Dermis blood vessel endothelial cell (primary cell): ENCODE measurements around the gene ZNF189. TPM values are rescaled to one million over a fixed set of nuclear protein-coding genes. Genes with fewer than 3 reads are reported as not detected.
"Not testable (repeated sequence)": the region's sequence is repeated elsewhere in the genome, so short reads cannot be mapped to it uniquely, and the experiment has no call there.

Source experiments
- DNase-seq: peaks from one replicate; pipeline ENCODE4 v3.0.0; 2010
- total RNA-seq: library from RNA; depleted of rRNA; stranded (reverse); fragments of >200 nt; gene quantifications from 2 replicates; pipeline ENCODE4 v1.2.3, GENCODE V29; 2014

ZNF189 gene
- total RNA-seq, 1 donor from 2014 or later: 31.3 TPM

GRCh38 chr9:101381118-101381517 is 17.5 kb upstream of the ZNF189 start:
- no peak for DNase-seq

GRCh38 chr9:101381833-101382342 is 16.8 kb upstream of the ZNF189 start:
- DNase-seq: no peak

DNA sequence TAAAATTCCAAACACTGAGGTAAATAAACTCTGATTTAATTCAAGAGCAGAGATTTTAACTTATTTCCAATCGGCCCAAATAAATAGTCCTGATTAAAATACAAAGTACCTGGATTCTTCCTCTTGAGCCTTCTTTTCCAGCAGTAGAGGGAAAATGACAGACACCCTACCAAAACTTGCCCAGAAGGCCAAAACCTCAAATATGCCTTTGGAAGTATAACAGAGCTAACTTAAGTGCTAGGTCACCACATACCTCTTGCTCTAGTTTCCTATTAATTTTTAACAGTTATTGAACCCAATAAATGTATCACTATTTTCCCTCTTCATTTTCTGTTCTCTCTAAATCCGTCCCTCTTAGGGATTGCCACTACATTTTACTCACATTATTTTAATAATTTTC is 15.3 kb upstream of the ZNF189 start:
- DNase-seq: no peak

DNA sequence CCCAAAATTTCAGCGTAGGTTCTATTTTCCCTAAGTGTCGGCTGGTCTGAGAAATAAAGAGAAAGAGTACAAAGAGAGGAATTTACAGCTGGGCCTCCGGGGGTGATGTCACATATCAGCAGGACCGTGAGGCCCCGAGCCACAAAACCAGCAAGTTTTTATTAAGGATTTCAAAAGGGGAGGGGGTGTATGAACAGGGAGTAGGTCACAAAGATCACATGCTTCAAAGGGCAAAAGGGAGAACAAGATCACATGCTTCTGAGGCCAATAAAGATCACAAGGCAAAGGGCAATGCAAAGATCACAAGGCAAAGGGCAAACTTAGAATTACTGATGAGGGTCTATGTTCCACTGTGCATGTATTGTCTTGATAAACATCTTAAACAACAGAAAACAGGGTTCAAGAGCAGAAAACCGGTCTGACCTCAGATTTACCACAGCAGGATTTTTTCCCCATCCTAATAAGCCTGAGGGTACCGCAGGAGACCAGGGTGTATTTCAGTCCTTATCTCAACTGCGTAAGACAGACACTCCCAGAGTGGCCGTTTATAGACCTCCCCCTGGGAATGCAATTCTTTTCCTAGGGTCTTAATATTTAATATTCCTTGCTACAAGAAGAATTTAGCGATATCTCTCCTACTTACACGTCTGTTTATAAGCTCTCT is 13.6 kb upstream of the ZNF189 start, which contains the start of gene BAAT:
Gene BAAT (minus strand): TSS at position 134 of the 664 bp plus-strand sequence. CDS start 13,602 bp downstream, outside the sequence.
- DNase-seq: not testable (repeated sequence)

DNA sequence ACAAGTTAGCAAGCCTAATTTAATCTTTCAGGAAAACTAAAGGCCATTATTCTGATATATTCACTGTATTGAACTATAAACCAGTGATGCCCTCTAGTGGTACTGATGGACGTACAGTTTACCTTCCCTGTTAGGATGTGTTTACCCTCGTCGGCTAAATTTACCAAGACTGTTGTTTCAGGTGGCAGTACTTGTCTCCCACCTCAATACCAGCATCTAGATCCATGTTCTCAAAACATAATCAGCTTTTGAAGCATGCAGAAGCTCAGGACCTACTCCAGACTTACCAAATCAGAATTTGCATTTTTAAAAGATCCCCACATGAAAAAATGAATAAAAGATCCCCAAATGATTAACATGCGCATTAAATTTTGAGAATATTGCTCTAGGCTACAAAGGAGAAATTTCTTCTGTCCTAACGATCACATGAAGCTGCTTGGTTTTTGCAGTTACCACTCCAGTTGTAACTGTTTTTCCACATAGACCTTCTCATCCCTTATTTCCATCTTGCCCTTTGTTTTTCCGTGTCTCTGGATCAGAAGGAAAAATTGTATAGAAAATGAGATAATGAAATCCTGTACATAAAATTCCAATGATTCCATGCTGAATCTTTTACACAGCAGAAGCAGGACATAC is 10.7 kb upstream of the ZNF189 start:
- peak; percentile 71 for DNase-seq

DNA sequence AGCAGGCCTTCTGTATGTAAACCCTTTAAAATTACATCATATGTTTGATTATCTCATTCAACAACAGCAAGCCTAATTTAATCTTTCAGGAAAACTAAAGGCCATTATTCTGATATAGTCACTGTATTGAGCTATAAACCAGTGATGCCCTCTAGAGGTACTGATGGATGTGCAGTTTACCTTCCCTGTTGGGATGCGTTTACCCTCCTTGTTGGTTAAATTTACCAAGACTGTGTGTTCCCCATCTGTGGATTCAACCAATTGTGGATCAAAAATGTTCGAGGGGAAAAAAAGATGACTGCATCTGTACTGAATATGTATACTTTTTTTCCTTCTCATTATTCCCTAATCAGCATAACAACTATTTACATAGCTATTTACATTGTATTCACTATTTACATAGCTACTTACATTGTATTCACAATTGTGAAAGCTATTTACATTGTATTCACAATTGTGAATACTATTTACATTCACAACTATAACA is 10.1 kb upstream of the ZNF189 start:
- peak; percentile 19 for DNase-seq

DNA sequence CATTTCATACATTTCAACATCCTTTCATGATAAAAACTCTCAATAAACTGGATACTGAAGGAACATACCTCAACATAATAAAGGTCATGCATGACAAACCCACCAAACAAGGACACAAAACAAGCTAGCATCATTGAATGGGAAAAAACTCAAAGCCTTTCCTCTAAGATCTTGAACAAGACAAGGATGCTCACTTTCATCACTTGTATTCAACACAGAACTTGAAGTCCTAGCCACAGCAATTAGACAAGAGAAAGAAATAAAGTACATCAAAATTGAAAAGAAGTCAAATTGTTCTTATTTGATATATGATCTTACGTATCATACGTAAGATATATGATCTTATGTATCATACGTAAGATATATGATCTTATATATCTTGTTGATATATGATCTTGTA is 5.5 kb upstream of the ZNF189 start:
- DNase-seq: no peak

- no peak for DNase-seq
These were observed 4.0 kb upstream of the ZNF189 start for GRCh38 chr9:101394687-101395086.

- no peak for DNase-seq
These were observed 944 bp upstream of the ZNF189 start for GRCh38 chr9:101397746-101398067.

DNA sequence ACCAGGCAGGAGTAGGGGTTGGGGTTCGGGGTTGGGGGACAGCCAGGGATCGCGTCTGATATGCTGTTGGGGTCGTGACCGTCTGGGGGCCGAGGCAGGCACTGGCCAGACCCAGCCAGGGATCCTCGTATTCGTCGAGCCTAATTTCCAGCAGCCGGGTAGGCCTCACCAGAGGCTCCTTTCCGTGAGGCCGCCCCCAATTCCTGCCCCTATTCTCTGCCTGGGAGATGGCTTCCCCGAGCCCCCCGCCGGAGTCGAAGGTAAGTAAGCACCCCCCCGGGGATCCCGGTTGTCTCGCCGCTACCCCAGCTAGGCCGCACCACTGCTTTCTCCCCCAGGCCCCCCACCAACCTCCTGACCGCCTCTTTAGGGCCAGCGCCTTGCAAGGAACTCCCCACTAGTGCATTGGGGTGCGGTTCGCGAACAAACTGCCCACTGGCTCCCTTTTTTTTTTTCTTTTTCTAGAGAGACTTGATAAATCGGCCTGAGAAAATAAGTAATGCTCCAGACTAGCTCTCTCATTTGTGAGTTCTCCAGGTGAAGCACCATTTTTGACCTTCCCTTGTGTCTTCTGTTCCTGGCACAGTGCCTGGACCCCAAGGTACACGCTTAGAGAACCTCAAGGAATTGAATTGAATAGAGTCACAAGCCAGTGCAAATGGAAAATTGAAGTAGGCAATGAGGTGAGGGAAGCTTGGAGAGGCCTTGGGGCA is 435 bp downstream of the ZNF189 start:
- peak; percentile 31 for DNase-seq

DNA sequence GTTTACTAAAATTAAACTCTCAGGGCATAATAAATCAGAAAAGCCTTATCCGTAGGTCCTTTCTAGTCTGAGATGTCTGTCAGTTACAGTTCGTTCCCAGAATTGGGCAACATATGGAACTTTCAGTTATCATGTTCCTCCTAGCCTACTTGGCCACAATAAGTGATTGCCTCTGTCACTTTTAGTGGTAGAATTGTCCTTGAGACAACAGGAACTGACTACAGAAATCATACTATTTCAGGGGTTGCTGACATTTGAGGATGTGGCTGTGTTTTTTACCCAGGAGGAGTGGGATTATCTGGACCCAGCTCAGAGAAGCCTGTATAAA is 956 bp downstream of the ZNF189 start:
- DNase-seq: peak; percentile 19

GRCh38 chr9:101400120-101400519 is 1.5 kb downstream of the ZNF189 start:
- peak; percentile 85 for DNase-seq

GRCh38 chr9:101403516-101404285 is 5.0 kb downstream of the ZNF189 start:
- DNase-seq: no peak

DNA sequence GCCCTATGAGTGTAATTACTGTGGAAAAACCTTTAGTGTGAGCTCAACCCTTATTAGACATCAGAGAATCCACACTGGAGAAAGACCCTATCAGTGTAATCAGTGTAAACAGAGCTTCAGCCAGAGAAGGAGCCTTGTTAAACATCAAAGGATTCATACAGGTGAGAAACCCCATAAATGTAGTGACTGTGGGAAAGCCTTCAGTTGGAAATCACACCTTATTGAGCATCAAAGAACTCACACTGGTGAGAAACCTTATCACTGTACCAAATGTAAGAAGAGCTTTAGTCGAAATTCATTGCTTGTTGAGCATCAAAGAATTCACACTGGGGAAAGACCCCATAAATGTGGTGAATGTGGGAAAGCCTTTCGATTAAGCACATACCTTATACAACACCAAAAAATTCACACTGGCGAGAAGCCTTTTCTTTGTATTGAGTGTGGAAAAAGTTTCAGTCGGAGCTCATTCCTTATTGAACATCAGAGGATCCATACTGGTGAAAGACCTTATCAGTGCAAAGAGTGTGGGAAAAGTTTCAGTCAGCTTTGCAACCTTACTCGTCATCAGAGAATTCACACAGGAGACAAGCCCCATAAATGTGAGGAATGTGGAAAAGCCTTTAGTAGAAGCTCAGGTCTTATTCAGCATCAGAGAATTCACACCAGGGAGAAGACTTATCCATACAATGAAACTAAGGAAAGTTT is 9.9 kb downstream of the ZNF189 start:
- no peak for DNase-seq

DNA sequence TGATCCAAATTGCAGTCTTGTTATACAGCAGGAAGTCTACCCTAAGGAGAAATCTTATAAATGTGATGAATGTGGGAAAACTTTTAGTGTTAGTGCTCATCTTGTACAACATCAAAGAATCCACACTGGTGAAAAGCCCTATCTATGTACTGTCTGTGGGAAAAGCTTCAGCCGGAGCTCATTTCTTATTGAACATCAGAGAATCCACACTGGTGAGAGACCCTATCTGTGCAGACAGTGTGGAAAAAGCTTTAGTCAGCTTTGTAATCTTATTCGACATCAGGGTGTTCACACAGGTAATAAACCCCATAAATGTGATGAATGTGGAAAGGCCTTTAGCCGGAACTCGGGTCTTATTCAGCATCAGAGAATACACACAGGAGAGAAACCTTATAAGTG is 10.4 kb downstream of the ZNF189 start:
- DNase-seq: peak; percentile 16

DNA sequence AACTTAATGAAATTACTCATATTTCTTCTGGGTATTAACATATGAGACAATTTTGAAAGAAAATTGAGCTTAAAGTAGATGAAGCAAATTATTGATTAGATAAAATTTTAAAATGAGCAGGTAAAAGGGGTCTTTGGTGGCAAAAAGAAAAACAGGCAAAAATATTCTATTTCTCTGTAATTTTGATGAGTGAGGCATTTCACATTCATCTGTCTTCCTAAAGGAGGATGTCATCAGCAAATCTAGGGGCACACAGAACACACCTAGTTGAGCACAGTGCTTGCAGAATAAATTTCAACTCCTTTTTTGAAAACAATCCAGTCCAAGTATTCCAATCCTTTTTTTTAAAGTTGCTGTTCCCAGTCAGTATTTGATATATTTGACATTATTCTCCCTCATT is 16.2 kb downstream of the ZNF189 start:
- DNase-seq: no peak

DNA sequence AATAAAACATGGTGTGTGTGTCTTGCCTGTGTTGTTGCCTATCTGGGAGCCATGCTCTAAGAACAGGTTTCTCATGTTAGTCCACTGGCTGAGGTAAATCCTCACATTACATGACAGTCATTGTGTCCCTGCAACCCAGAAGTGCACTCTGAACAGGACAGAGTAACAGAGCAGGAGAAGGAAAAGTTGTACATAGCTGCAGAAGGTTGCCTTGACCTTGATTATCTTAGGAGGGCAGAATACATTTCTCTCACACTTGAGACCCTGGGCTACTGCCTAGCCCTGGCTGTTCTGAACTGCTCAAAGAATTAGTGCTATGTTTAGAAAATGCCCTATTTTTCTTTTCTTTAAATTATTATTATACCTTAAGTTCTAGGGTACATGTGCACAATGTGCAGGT is 16.9 kb downstream of the ZNF189 start:
- DNase-seq: no peak

- DNase-seq: no peak
These were observed 18.7 kb downstream of the ZNF189 start for GRCh38 chr9:101417389-101417788.

DNA sequence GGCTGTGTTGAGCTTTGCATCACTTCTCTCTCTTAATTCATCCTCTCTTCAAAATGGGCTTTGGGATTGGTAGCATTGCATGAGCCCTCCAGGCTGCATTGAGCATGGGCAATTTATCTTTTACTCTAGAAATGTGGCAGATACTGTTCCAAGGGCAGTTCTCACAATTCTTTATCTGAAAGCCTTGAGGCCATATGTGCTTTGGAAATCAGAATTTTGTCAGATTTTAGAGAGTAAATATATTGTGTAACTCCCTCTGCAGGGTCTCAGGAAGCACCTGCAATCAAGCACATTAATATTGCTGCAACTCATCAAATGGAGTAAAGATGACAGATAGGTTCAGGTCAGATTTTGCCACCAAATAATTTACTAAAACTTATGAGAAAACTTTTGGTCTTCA is 19.3 kb downstream of the ZNF189 start:
- DNase-seq: no peak

- DNase-seq: no peak
These were observed 20.1 kb downstream of the ZNF189 start for GRCh38 chr9:101418518-101419430.

GRCh38 chr9:101419863-101420262 is 21.2 kb downstream of the ZNF189 start:
- DNase-seq: no peak
